Subcutaneous abdominal adipose tissue (tissue), 5 donors: ENCODE data around the gene FNTB.

Source experiments
- H3K27ac ChIP-seq: one replicate; pipeline ENCODE4 v1.7.0; 2013; ENCODE audit warnings: low read depth, mild to moderate bottlenecking, inconsistent platforms, low read length, moderate library complexity
- H3K27me3 ChIP-seq, 5 donors: one replicate each; pipeline ENCODE4 v1.7.0; 2013; ENCODE audit warnings: low read length in 5 of 5, inconsistent platforms in 1 of 5; ENCODE audit not compliant: control insufficient read depth in 5 of 5, insufficient read depth in 4 of 5
- H3K36me3 ChIP-seq, 5 donors: one replicate each; pipeline ENCODE4 v1.7.0; 2013; ENCODE audit warnings: low read length in 5 of 5; ENCODE audit not compliant: control insufficient read depth in 5 of 5, insufficient read depth in 5 of 5
- H3K4me1 ChIP-seq, 5 donors: one replicate each; pipeline ENCODE4 v1.7.0; 2013; ENCODE audit warnings: low read length in 5 of 5, mild to moderate bottlenecking in 3 of 5, moderate library complexity in 1 of 5; ENCODE audit not compliant: control insufficient read depth in 5 of 5, insufficient read depth in 5 of 5
- H3K4me3 ChIP-seq, 5 donors: one replicate each; pipeline ENCODE4 v1.7.0; 2013; ENCODE audit warnings: low read length in 5 of 5, low read depth in 1 of 5
- H3K9ac ChIP-seq, 5 donors: one replicate each; pipeline ENCODE4 v1.7.0; 2013; ENCODE audit warnings: low read length in 5 of 5, mild to moderate bottlenecking in 4 of 5, moderate library complexity in 3 of 5
- H3K9me3 ChIP-seq, 5 donors: one replicate each; pipeline ENCODE4 v1.7.0; 2013; ENCODE audit warnings: low read length in 5 of 5; ENCODE audit not compliant: control insufficient read depth in 5 of 5
- donor health status: healthy.
- donor health status: healthy.
- donor health status: healthy.
- donor health status: healthy.
- donor health status: healthy.

The FNTB gene

DNA sequence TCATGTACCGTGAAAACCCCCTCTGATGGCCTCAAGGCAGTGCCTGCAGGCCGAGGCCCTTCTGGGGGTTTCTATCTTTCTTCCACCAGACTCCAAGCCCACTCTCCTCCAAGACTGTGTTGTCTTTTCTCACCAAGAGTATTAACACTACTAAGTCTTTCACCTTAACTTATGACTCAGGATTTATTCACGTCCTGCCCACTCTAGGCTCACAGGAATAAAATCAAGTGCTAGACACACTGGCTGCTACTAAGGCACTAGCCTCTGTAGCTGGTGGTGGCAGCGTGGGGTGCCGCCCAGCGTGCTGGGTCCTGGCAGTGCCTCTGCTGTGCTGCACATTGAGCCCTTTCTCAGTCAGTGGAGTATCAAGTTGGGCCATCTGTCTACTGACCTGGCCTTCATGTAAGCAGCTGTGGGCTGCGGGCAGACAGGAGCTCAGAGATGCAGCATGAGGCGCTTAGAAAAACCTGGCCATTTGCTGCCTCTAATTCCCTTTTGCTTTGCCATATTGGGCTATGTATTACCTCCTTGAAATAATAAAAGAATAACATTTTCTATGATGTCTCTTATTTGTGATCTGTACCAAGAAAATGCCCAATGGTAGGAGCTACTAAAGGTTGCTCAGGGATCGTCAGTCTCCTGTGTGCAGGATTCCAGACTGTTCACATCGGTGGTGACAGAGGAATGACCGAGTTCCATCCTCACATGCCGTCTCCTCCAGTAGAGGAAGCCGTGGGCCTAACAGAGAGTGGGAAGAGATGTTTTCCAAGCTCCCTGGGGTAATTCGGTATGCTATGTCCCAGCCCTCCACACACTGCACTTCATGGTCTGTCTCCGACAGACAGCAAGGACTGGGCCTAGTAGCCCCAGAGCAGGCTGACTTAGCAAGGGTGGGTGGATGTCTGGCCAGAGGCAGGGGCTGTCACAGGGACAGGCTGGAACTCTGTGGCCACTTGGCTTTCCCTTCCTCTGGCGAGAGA, 75.7 kb downstream of the FNTB start:
- Histone ChIP-seq H3K36me3 (peaks cover 5 to 55% (median 37%) of the 10 kb centered on the region in 5 donors), H3K4me1 (peaks cover 0 to 5% (median 0%) of the 10 kb centered on the region in 5 donors), H3K9me3 (no peaks in the 10 kb centered on the region), H3K9ac (no peak overlapping the region), H3K27ac (no peak overlapping the region), H3K27me3 (no peaks in the 10 kb centered on the region), H3K4me3 (no peak overlapping the region)

DNA sequence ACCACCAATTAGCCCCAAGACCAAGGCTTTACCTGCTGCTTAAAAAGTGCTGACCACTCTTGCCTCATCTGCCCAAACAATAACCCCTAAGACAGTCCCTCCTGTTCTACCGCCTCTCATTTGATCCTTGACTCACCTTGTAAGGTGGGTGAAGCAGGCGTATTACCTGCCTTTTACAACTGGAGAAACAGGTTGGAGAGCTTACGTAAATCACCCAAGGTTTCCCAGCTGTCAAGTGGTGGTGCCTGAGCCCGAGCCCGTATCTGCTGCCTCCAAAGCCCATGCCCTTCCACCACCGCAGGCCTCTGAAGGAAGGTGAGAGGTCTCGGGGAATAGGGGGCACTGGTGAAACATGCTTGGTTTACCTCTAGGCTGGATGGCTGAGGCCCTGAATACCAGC, 79.0 kb downstream of the FNTB start:
- Histone ChIP-seq H3K9me3 (no peaks in the 10 kb centered on the region), H3K4me1 (peaks cover 0 to 9% (median 2%) of the 10 kb centered on the region in 5 donors), H3K9ac (no peak overlapping the region), H3K27ac (no peak overlapping the region), H3K36me3 (peaks cover 0 to 71% (median 45%) of the 10 kb centered on the region in 5 donors), H3K27me3 (no peaks in the 10 kb centered on the region), H3K4me3 (no peak overlapping the region)

GRCh38 chr14:65069874-65070413, 83.2 kb downstream of the FNTB start:
- Histone ChIP-seq H3K4me1 (peaks cover 3 to 44% (median 26%) of the 10 kb centered on the region in 5 donors), H3K27ac (no peak overlapping the region), H3K4me3 (no peak overlapping the region), H3K9me3 (no peaks in the 10 kb centered on the region), H3K9ac (no peak overlapping the region), H3K36me3 (peaks cover 0 to 37% (median 27%) of the 10 kb centered on the region in 5 donors), H3K27me3 (no peaks in the 10 kb centered on the region)

DNA sequence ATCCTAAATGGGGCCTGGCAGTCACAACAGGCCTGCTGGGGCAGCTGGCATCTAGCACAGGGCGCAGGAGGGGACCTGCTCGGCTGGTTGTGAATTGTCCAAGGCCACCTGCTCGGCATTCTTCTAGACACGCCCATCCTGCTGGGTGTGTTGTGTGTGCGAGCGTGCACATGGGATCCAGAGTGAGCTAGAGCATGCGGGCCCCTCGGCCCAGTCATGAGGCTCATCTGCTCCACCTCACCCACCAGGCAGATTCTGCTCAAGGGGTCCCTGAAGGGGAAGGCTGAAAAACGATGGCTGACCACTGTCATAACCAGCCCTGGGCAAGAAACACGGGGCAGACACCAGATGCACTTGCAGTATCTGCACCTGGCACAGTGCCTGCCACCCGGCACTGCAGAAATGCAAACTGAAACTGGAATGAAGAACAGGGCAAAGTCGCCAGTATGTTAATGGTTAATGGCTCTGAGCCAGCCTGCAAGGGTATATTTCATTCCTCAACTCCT, 83.8 kb downstream of the FNTB start:
- no peak overlapping the region for H3K4me3 ChIP-seq
- H3K9me3 ChIP-seq = no peaks in the 10 kb centered on the region
- no peak overlapping the region for H3K9ac ChIP-seq
- no peaks in the 10 kb centered on the region for H3K27me3 ChIP-seq
- peaks cover 0 to 36% (median 24%) of the 10 kb centered on the region in 5 donors for H3K36me3 ChIP-seq
- no peak overlapping the region for H3K27ac ChIP-seq
- H3K4me1 ChIP-seq = peaks cover 3 to 48% (median 28%) of the 10 kb centered on the region in 5 donors

DNA sequence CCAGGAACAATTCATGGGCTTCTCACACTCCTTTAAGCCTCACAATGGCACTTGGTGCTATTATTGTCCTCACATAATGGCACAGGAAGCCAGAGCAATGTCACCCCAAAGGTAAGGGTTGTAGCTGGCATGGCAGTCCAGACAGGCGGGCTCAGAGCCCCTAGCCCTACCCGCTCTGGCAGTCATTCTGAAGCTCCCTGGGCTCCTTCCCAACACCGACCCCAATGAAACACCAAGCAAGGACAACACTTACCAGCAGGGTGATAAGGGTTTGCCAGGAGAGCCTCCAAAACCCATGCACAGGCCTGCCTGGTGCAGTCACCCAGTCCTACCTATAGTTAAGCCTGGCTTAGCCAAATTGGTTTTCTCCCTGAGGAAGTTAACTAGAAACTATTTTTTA, 84.8 kb downstream of the FNTB start:
- H3K36me3 ChIP-seq = peaks cover 0 to 37% (median 21%) of the 10 kb centered on the region in 5 donors
- no peaks in the 10 kb centered on the region for H3K27me3 ChIP-seq
- H3K27ac ChIP-seq = no peak overlapping the region
- H3K4me1 ChIP-seq = peaks cover 3 to 51% (median 28%) of the 10 kb centered on the region in 5 donors
- no peaks in the 10 kb centered on the region for H3K9me3 ChIP-seq
- no peak overlapping the region for H3K9ac ChIP-seq
- H3K4me3 ChIP-seq = no peak overlapping the region

DNA sequence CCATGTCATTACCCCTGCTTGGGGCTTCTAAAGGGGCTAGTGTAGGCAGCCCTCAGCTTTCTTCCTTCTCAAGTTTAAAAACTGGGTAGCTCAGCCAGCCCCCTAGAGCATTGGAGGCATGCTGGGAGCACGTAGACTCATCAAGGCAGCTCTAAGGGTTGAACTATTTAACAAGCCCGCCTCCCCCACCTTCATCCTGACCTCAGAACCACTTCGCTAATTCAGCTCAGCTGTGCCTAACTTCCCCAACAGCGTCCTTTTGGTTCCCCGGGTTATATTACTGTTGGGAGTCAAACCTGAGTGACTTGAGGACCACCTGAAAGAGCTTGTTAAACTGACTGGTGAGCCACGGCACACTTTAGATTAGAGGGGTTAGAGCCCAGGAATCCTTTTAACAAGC, 85.6 kb downstream of the FNTB start:
- H3K27me3 ChIP-seq = no peaks in the 10 kb centered on the region
- no peak overlapping the region for H3K9ac ChIP-seq
- H3K4me3 ChIP-seq = no peak overlapping the region
- peaks cover 3 to 54% (median 28%) of the 10 kb centered on the region in 5 donors for H3K4me1 ChIP-seq
- H3K27ac ChIP-seq = no peak overlapping the region
- peaks cover 0 to 44% (median 28%) of the 10 kb centered on the region in 5 donors for H3K36me3 ChIP-seq
- no peaks in the 10 kb centered on the region for H3K9me3 ChIP-seq

GRCh38 chr14:65072937-65073336, 86.2 kb downstream of the FNTB start:
- peaks cover 3 to 54% (median 28%) of the 10 kb centered on the region in 5 donors for H3K4me1 ChIP-seq
- H3K36me3 ChIP-seq = peaks cover 0 to 51% (median 35%) of the 10 kb centered on the region in 5 donors
- H3K9ac ChIP-seq = no peak overlapping the region
- no peak overlapping the region for H3K4me3 ChIP-seq
- no peaks in the 10 kb centered on the region for H3K27me3 ChIP-seq
- H3K27ac ChIP-seq = no peak overlapping the region
- H3K9me3 ChIP-seq = no peaks in the 10 kb centered on the region

GRCh38 chr14:65073605-65074201, 87.0 kb downstream of the FNTB start:
- H3K9me3 ChIP-seq = no peaks in the 10 kb centered on the region
- H3K4me1 ChIP-seq = peaks cover 3 to 56% (median 29%) of the 10 kb centered on the region in 5 donors
- H3K27me3 ChIP-seq = no peaks in the 10 kb centered on the region
- H3K4me3 ChIP-seq = no peak overlapping the region
- H3K36me3 ChIP-seq = peaks cover 0 to 50% (median 38%) of the 10 kb centered on the region in 5 donors
- H3K9ac ChIP-seq = no peak overlapping the region
- H3K27ac ChIP-seq = no peak overlapping the region

- Histone ChIP-seq H3K4me3 (no peak overlapping the region), H3K4me1 (peaks cover 3 to 65% (median 38%) of the 10 kb centered on the region in 5 donors), H3K27ac (no peak overlapping the region), H3K9me3 (no peaks in the 10 kb centered on the region), H3K36me3 (peaks cover 0 to 47% (median 38%) of the 10 kb centered on the region in 5 donors), H3K9ac (no peak overlapping the region), H3K27me3 (no peaks in the 10 kb centered on the region)
These were observed 87.9 kb downstream of the FNTB start for GRCh38 chr14:65074449-65075150.
